ENCODE data around the gene MYH9.

The MYH9 gene

DNA sequence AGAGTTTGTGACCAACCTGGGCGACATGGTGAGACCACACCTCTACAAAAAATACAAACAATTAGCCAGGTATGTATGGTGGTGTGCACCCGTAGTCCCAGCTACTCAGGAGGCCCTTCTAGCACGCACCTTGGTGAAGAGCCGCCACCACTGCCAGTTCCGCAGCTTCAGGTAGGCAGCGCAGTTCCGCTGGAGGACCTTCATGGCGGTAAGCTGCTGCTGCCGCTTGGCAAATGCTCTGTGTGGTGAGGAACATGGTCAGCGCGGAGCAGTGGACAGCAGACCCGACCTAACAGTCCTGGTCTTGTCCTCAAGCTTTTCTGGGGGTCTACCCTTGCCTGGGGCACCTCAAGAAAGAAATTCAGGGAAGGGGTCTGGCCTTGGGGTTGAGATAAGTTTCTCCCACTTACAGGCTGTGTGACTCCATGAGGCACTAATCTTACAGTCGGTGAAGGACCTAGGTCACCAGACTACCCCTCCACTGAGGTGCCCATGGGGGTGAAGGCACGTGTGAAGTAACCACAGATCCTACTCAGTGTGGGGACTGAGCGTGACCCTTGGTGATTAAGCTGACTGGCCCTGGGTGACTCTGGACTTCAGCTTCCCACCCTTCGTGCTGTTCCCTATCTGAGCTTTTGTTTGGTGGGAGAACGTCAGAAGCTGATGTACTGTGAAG, 85.2 kb downstream of the MYH9 start:
- Histone ChIP-seq H2AFZ (ENCODE audit: low read depth, low read length, severe bottlenecking) (no peak overlapping the region), H3K4me3 (ENCODE audit: insufficient read depth, low read length, poor library complexity, severe bottlenecking) (no peak overlapping the region), H3K9me3 (ENCODE audit: insufficient read depth, low read length) (no peaks in the 10 kb centered on the region), H3K27ac (ENCODE audit: low read depth, low read length) (no peak overlapping the region), H3K9ac (ENCODE audit: low read length) (no peak overlapping the region), H3K36me3 (ENCODE audit: low read length) (peaks cover 8% of the 10 kb centered on the region; the same call in 1 of the 2 replicates), H3F3A (ENCODE audit: insufficient read depth) (no peaks in the 10 kb centered on the region; the same call in none of the 2 replicates), H3K4me2 (ENCODE audit: low read depth, low read length, poor library complexity, severe bottlenecking) (no peak overlapping the region), H3K27me3 (ENCODE audit: low read length) (no peaks in the 10 kb centered on the region), H4K20me1 (ENCODE audit: low read depth, low read length) (no peaks in the 10 kb centered on the region), H3K79me2 (ENCODE audit: insufficient read depth, low read length) (no peaks in the 10 kb centered on the region), H3K9me2 (replicated peaks; ENCODE audit: insufficient read depth, low read length) (no peaks in the 10 kb centered on the region)
- TF ChIP-seq EZH2phosphoT487 (conservative IDR thresholded peaks at IDR 0.05; ENCODE audit: low read length) (no peak), CTCF (IDR thresholded peaks at IDR 0.05; ENCODE audit: insufficient read depth, low read length, poor library complexity, severe bottlenecking) (no peak)

DNA sequence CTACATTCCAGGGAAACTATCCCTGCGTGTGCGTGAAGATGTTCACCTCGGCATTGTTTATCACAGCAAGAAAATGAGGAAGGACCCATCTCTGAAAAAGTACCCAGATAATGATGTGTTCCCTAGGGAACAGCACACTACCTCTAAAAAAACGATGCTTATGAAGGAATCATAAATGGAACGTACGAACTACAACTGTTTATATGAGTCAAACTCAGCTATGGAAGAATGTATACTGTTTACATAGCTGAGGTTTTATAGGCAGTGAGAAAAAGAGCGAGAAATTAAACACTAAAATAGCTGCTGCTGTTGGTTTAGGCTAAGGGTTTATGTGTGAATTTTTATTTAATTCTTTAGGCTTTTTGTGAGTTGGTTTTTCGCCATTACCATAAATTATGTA, 85.9 kb downstream of the MYH9 start:
- TF ChIP-seq EZH2phosphoT487 (conservative IDR thresholded peaks at IDR 0.05; ENCODE audit: low read length), result no peak
- no peak for TF ChIP-seq CTCF (IDR thresholded peaks at IDR 0.05; ENCODE audit: insufficient read depth, low read length, poor library complexity, severe bottlenecking)
- Histone ChIP-seq H3F3A (ENCODE audit: insufficient read depth) (no peaks in the 10 kb centered on the region; the same call in none of the 2 replicates), H3K27me3 (ENCODE audit: low read length) (no peaks in the 10 kb centered on the region), H4K20me1 (ENCODE audit: low read depth, low read length) (no peaks in the 10 kb centered on the region), H3K4me3 (ENCODE audit: insufficient read depth, low read length, poor library complexity, severe bottlenecking) (no peak overlapping the region), H3K27ac (ENCODE audit: low read depth, low read length) (no peak overlapping the region), H3K9me2 (replicated peaks; ENCODE audit: insufficient read depth, low read length) (no peaks in the 10 kb centered on the region), H3K4me2 (ENCODE audit: low read depth, low read length, poor library complexity, severe bottlenecking) (no peak overlapping the region), H2AFZ (ENCODE audit: low read depth, low read length, severe bottlenecking) (no peak overlapping the region), H3K9ac (ENCODE audit: low read length) (no peak overlapping the region), H3K9me3 (ENCODE audit: insufficient read depth, low read length) (no peaks in the 10 kb centered on the region), H3K36me3 (ENCODE audit: low read length) (peaks cover 15% of the 10 kb centered on the region; the same call in 1 of the 2 replicates), H3K79me2 (ENCODE audit: insufficient read depth, low read length) (no peaks in the 10 kb centered on the region)

DNA sequence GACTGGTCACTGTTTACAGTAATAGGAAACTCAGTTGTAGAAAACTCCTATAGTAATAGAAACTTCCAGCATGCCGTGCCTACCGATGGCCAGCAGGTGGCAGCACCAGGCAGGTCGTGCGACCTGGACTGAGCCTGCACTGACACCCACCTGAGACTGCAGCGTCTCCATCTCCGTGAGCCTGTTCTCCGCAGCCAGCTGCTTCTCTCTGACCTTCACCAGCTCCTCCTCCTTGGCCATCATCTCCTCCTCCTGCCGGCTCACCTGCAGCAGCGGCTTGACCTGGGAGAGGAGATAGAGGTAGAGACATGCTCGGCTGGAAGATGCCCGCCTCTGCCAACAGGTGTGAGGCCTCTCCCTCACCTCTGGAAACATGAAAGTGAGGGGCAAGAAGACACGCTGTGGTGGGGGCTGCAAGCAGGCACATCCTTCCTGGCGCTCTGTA, 86.4 kb downstream of the MYH9 start:
- Histone ChIP-seq H3K4me2 (ENCODE audit: low read depth, low read length, poor library complexity, severe bottlenecking) (no peak overlapping the region), H3K79me2 (ENCODE audit: insufficient read depth, low read length) (no peaks in the 10 kb centered on the region), H4K20me1 (ENCODE audit: low read depth, low read length) (no peaks in the 10 kb centered on the region), H3K27ac (ENCODE audit: low read depth, low read length) (no peak overlapping the region), H3F3A (ENCODE audit: insufficient read depth) (no peaks in the 10 kb centered on the region; the same call in none of the 2 replicates), H3K27me3 (ENCODE audit: low read length) (no peaks in the 10 kb centered on the region), H3K9me2 (replicated peaks; ENCODE audit: insufficient read depth, low read length) (no peaks in the 10 kb centered on the region), H3K4me3 (ENCODE audit: insufficient read depth, low read length, poor library complexity, severe bottlenecking) (no peak overlapping the region), H3K9ac (ENCODE audit: low read length) (no peak overlapping the region), H3K9me3 (ENCODE audit: insufficient read depth, low read length) (no peaks in the 10 kb centered on the region), H3K36me3 (ENCODE audit: low read length) (peaks cover 16% of the 10 kb centered on the region; the same call in 1 of the 2 replicates), H2AFZ (ENCODE audit: low read depth, low read length, severe bottlenecking) (no peak overlapping the region)
- TF ChIP-seq EZH2phosphoT487 (conservative IDR thresholded peaks at IDR 0.05; ENCODE audit: low read length) (no peak), CTCF (IDR thresholded peaks at IDR 0.05; ENCODE audit: insufficient read depth, low read length, poor library complexity, severe bottlenecking) (peak; percentile 80)

Measured in SU-DHL-6 (cell line).